GDM1 (cell line): ENCODE results near the gene RINL.
A peak's percentile ranks its signal among the peaks of the same experiment; 100 is the strongest.
"Not testable (repeated sequence)": the region's sequence is repeated elsewhere in the genome, so short reads cannot be mapped to it uniquely, and the experiment has no call there.

Experiments used
- DNase-seq: peaks from one replicate; lab custom pipeline; 2025; lab: John Stamatoyannopoulos, UW

The RINL gene

DNA sequence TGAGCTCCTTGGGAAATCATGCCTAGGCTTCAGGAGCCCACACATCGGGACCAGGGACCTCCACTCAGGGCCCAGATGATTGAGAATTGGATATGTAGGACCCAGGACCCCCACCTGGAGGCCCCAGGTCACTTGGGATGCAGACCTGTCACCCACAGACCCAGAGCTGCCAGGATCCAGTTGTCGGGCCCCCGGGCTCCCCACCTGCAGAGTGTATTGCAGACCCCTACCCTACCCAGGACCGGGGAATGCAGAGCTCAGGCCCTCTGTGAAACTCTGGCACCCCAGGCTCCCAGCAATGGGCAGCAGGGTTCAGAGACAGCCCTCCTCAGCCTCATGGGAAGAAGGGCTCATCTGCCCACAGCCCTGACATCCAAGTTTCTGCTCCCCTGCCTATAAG is 27.5 kb upstream of the RINL start:
- DNase-seq = no peak

- no peak for DNase-seq
Measured at GRCh38 chr19:38904581-38905539, 26.8 kb upstream of the RINL start.

GRCh38 chr19:38901683-38902082 is 23.6 kb upstream of the RINL start:
- DNase-seq = no peak

GRCh38 chr19:38900743-38901190 is 22.7 kb upstream of the RINL start:
- DNase-seq = no peak

- no peak for DNase-seq
Measured at GRCh38 chr19:38900202-38900629, 22.1 kb upstream of the RINL start.

DNA sequence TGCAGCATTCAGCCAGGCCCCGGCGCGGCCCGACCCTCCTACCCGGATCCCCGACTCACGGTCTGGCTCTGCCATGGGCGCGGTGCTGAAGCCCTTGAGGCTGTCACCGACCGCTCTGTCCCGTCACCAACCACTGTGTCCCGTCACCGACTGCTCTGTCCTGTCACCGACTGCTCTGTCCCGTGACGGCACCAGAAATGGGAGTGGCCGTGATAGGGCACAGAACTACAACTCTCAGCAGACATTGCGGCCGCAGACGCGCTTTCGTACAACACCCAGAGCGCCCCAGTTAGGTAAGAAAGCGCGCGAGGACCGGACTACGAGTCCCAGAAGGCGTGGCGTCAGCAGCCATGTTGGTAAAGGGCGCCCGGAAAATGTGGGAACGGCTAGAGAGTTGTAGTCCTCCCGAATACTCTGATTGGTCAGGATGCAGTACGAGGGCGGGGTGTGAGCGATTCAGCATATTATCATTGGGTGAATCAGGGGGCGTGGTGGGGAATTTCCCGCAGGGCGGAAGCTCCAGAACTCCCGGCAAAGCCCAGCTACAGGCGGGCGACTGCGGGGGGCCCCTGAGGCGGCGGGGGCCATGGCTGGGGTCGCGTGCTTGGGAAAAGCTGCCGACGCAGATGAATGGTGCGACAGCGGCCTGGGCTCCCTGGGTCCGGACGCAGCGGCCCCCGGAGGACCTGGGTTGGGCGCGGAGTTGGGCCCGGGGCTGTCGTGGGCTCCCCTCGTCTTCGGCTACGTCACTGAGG is 21.5 kb upstream of the RINL start, which contains the start of the genes NFKBIB and SIRT2:
NFKBIB (plus strand) TSS at position 523 of the 755 bp plus-strand sequence; CDS start at position 587, 64 bp downstream.
SIRT2 (minus strand) TSS at position 172 of the 755 bp plus-strand sequence; CDS start at position 75, 97 bp downstream.
- DNase-seq = peak; percentile 99

GRCh38 chr19:38898788-38899446 is 20.8 kb upstream of the RINL start:
- DNase-seq = no peak

GRCh38 chr19:38894968-38895367 is 16.9 kb upstream of the RINL start:
- DNase-seq = no peak

DNA sequence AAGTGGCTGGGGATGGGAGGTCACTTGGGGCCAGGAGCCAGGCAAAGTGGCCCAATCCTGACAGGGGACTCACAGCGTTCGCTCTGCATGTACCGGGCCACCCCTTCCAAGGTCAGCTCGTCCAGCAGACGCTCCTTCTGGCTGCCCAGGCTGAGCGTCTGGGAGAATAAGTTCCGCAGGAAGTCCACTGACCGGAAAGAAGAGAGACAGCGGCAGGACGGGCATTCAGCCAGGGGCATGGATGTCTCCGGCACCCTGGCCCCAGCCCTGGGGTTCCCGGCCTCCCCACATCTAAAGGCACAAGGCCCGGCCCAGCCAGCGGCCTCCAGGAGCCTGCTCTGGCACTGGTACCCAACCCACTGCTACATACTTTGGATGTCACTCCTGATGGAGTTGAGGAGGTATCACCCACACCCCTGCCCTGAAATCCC is 15.3 kb upstream of the RINL start:
- no peak for DNase-seq

GRCh38 chr19:38892841-38893240 is 14.8 kb upstream of the RINL start:
- no peak for DNase-seq

GRCh38 chr19:38891771-38892170 is 13.7 kb upstream of the RINL start:
- DNase-seq = no peak

DNA sequence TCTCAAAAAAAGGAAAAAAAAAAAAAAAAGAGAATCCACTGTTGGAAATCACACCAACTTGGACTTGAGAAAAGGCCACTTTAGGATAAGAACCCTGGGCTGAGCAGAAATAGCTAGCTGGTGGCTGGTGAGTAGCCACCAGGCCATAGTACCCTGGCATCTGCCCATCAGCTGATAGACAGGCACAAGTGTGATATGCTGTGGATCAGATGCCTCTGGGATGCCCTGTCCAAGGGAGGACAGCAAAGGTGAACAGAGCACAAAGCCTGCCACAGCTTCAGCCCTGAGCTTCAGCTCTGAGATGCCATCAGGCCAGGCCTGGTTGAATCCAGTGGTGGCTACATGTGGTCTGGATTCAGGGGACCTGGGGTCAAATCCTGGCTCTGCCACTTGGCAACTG is 12.6 kb upstream of the RINL start:
- DNase-seq = no peak

DNA sequence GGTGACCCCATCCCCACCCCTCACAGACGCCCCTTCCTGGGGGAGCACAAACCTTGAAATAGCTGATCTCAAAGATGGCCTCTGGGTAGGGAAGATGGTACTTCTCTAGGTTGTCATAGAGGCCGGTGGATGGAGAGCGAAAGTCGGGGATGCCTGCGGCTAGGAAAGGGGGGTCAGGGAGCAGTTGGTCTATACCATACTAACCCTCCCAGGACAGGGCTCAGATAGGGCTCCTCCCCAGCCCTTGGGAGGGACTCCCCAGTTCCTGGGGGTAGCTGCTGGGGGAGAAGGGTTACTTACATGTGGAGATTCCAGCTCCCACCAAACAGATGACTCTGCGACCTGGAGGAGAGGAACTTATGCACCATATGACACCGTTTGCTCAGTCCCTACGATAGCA is 11.7 kb upstream of the RINL start:
- DNase-seq = no peak

DNA sequence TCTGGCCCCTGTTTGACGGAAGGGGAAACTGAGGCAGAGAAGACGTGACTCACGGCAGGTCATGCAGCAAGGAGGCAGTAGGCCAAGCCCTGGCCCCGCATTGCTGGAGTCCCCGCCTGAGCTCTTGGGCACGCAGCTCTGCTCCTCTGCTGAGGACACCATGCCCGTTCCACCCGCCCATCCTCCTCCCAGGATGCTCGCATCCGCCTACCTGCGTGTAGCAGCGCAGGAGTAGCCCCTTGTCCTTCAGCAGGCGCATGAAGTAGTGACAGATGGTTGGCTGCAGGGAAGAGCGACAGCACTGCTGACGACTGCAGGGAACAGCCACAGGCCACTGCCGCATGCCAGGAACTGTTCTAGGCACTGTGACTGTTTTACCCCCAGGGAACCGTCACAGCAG is 10.8 kb upstream of the RINL start:
- no peak for DNase-seq

- not testable (repeated sequence) for DNase-seq
Measured at GRCh38 chr19:38884691-38885090, 6.6 kb upstream of the RINL start.

DNA sequence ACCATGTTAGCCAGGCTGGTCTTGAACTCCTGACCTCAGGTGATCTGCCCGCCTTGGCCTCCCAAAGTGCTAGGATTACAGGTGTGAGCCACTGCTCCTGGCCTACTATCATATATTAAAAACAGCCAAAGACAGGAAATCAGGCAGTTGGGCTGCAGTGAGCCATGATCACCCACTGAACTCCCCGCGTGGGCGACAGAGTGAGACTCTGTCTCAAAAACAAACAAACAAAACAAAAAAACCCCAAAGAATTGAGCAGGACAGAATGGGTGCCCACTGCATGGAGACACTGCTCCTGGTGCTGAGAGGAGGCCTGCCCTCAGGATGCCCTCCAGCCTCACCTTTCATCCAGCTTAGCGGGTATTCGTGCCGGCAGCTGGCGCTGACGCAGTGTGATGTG is 5.2 kb upstream of the RINL start:
- no peak for DNase-seq

DNA sequence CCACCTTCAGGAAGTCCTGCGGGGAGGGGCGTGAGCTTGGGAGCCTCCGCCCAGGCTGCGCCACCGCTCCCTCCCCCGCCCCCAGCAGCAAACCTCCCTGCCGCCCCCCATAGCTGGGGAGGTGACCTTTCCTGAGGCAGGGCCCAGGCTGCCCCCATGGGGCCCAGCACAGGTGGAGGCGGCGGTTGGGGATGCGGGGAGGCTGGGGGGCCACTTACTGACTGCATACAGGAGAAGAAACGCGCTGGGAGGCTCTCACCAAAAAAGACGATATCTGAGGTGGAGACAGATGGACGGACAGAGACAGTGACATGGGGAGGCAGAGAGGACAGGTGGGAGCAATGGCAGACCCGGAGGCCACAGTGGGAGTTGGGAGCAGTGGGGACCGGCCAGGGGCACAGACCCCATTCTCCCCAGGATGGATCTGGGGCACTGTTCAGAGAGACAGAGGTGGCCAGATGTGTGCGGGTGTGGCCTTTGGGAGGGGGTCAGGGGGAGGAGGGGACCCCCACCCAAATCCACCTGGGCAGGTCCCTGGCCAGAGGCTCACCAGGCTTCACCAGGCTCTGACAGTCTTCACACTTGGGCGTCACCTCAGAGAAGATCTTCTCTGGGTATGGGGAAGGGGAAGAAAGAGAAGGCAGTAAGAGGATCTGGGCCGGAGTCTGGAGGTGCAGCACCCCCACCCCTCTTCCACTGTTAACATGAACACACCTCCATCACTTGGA is 3.0 kb upstream of the RINL start:
- DNase-seq = no peak

- DNase-seq = no peak
Measured at GRCh38 chr19:38880076-38880881, 2.2 kb upstream of the RINL start.

DNA sequence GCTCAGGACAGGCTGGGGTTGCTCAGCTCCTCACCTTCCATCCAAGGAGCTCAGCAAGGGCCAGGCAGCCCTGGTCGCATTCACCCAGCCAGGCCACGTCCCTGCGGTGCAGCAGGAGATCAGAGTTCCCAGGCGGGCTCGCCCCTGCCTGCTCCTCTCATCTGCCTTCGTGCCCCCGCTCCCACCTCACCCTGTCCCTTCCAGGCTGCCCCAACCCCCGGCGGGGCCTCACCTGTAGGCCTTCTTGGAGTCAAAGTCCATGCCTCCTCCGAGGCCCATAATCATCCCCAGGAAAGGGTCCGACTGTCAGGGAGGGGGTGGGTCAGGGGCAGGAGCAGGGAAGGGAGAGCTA is 1.3 kb upstream of the RINL start:
- no peak for DNase-seq

DNA sequence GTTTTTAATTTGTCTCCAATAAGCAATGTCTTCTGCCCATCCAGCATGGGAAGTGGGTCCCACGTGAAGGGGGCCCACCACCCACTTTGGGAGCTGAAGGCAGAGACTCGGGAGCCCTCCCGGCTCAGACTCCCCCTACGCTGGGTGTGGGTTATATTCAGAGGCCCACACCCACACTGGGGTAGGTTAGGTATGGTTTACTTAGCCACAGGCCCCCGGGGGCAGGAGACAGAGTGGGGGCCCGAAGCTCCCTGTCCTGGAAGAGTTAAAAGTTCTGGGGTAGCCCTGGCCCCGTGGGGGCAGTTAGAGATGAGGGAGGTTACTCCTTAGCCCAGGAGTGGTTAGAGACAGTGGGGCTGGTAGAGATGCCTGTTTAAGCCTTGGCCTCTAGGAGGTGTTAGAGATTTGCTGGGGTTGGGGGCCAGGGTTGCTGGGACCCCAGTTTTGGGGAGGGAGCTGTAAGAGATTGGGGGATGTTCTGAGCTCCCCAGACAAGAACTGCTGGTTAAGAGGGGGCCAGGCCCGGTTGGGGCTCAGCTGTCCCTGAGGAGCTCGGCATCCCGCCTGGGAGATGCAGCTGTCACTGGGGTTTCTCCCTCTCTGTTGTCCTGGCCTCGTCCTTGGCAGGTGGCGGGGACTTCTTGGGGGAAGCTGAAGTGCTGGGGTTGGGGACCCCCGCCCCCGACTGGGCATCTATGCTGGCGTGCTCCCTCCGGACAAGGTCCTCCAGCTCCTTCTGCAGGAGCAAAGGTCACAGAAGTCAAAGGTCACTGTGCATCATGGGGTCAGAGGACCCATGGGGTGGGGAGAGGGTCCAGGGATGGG is 712 bp upstream of the RINL start:
- no peak for DNase-seq
